AG10803 (cell line): ENCODE results near the gene CACNA1C.

Source experiments
- DNase-seq: peaks from one replicate; pipeline ENCODE4 v3.0.0; 2010; ENCODE audit warnings: low read depth
- H3K4me3 ChIP-seq: 2 replicates; pipeline ENCODE4 v1.5.1; 2011; ENCODE audit warnings: mild to moderate bottlenecking, low read length, control low read depth
- CTCF ChIP-seq: conservative IDR thresholded peaks from 2 replicates; pipeline ENCODE4 v1.5.1; 2011; ENCODE audit warnings: mild to moderate bottlenecking, low read length, control low read depth, inconsistent platforms

The CACNA1C gene

GRCh38 chr12:2151391-2151790 lies 98.6 kb downstream of the CACNA1C start:
- DNase-seq, result no peak
- TF ChIP-seq CTCF, result no peak
- no peak overlapping the region for H3K4me3 ChIP-seq

GRCh38 chr12:2152134-2152533 lies 99.3 kb downstream of the CACNA1C start:
- no peak for DNase-seq
- no peak for TF ChIP-seq CTCF
- no peak overlapping the region for H3K4me3 ChIP-seq

- DNase-seq, result peak; percentile 53
- TF ChIP-seq CTCF, result no peak
- H3K4me3 ChIP-seq, result no peak overlapping the region
Observed at GRCh38 chr12:2154050-2154449, 101.3 kb downstream of the CACNA1C start.

- H3K4me3 ChIP-seq, result no peak overlapping the region
- no peak for TF ChIP-seq CTCF
- no peak for DNase-seq
Observed at GRCh38 chr12:2154521-2154920, 101.7 kb downstream of the CACNA1C start.

- DNase-seq, result no peak
- TF ChIP-seq CTCF, result no peak
- no peak overlapping the region for H3K4me3 ChIP-seq
Observed at GRCh38 chr12:2156333-2156732, 103.5 kb downstream of the CACNA1C start.

GRCh38 chr12:2160043-2160442 lies 107.3 kb downstream of the CACNA1C start:
- DNase-seq, result peak; percentile 36
- TF ChIP-seq CTCF, result no peak; the same call in 1 of the 2 replicates

GRCh38 chr12:2161473-2161872 lies 108.7 kb downstream of the CACNA1C start:
- TF ChIP-seq CTCF, result no peak
- no peak overlapping the region for H3K4me3 ChIP-seq
- DNase-seq, result peak; percentile 39

More at GRCh38 chr12:2160043-2160442, 107.3 kb downstream of the CACNA1C start:
- no peak overlapping the region for H3K4me3 ChIP-seq
